Cardiac muscle cell (in vitro differentiated cells and primary cell): Measurements from ENCODE around the gene ZNF777. TPM values are rescaled to one million over a fixed set of nuclear protein-coding genes. Genes with fewer than 3 reads are reported as not detected.
A peak's percentile ranks its signal among the peaks of the same experiment; 100 is the strongest.

Source experiments
- DNase-seq, 2 donors: peaks; one replicate each; pipeline versions ENCODE4 v3.0.0 to v3.0.0-alpha.2; 2010 to 2017; ENCODE audit warnings: low read depth in 1 of 2, low spot score in 1 of 2
- H3K27ac ChIP-seq: fragments of 200-600 bp; sonication (generic); 2 replicates; pipeline ENCODE4 v1.5.1; 2016
- H3K27me3 ChIP-seq: fragments of 200-600 bp; sonication (generic); 2 replicates; pipeline ENCODE4 v1.6.0; 2016; ENCODE audit warnings: control low read depth
- H3K36me3 ChIP-seq: fragments of 200-600 bp; sonication (generic); 2 replicates; pipeline ENCODE4 v1.5.1; 2016; ENCODE audit warnings: control low read depth
- H3K4me1 ChIP-seq: fragments of 200-600 bp; sonication (generic); 2 replicates; pipeline ENCODE4 v1.8.1; 2017; ENCODE audit warnings: low read depth, mild to moderate bottlenecking, mixed run types
- H3K4me3 ChIP-seq: fragments of 200-600 bp; sonication (generic); 2 replicates; pipeline ENCODE4 v1.5.1; 2016; ENCODE audit warnings: mild to moderate bottlenecking
- H3K9me3 ChIP-seq: fragments of 200-600 bp; sonication (generic); 2 replicates; pipeline ENCODE4 v1.5.1; 2017; ENCODE audit warnings: low read depth, mild to moderate bottlenecking, control low read depth
- polyA plus RNA-seq: library from polyadenylated mRNA; unstranded; fragments of >200 nt; fragmentation: Nextera tagmentation; extraction: Ambion mirVana; gene quantifications from 2 replicates; pipeline ENCODE4 v1.2.1, GENCODE V29; 2016
- total RNA-seq: library from RNA; depleted of rRNA; stranded (reverse); fragments of >200 nt; gene quantifications from 2 replicates; pipeline ENCODE4 v1.2.3, GENCODE V29; 2016
- TF ChIP-seq, protein P1 (sequence below): IDR thresholded peaks from 2 replicates; pipeline ENCODE4 v1.5.1; 2012; ENCODE audit warnings: low read depth, mild to moderate bottlenecking, low read length

The ZNF777 gene
- total and polyA plus RNA-seq, 2 experiments from 2014 or later: 19.5 to 20.0 TPM

DNA sequence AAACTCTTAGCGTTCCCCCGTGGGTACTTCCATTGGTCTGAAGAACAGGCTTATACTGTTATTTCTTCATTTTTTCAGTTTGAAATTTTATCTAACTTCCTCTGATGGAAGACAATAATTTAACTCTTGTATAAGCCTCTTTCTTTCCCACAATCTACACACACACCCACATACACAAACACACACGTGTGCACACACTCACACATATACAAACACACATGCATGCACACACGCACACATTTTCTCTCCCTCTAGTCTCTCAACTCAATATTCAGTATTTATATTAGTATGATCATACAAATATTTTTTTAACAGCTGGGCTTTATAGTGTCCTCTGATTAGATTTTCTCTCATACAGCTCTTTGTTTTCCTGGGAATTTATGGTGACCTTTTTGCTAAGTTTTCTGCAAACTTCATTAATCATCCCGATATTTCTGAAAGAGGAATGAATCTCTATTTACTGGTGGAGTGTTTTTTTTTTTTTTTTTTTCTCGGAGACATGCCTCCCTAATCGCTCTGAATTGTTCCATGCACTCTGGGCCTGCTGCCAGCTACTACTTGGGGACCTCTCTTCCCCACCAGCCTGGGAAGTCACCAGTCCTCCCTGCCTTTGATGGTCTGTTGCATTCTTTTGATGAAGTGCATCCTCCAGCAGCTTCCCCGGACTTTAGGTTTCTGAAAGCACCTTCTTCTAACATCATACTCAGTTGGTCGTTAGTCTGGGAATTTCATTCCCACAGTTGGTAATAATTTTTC, 75.5 kb downstream of the ZNF777 start:
- Histone ChIP-seq H3K4me1 (no peaks in the 10 kb centered on the region), H3K4me3 (no peak overlapping the region), H3K9me3 (no peaks in the 10 kb centered on the region), H3K27ac (no peak overlapping the region), H3K36me3 (no peaks in the 10 kb centered on the region), H3K27me3 (no peaks in the 10 kb centered on the region)
- TF ChIP-seq, protein P1, sequence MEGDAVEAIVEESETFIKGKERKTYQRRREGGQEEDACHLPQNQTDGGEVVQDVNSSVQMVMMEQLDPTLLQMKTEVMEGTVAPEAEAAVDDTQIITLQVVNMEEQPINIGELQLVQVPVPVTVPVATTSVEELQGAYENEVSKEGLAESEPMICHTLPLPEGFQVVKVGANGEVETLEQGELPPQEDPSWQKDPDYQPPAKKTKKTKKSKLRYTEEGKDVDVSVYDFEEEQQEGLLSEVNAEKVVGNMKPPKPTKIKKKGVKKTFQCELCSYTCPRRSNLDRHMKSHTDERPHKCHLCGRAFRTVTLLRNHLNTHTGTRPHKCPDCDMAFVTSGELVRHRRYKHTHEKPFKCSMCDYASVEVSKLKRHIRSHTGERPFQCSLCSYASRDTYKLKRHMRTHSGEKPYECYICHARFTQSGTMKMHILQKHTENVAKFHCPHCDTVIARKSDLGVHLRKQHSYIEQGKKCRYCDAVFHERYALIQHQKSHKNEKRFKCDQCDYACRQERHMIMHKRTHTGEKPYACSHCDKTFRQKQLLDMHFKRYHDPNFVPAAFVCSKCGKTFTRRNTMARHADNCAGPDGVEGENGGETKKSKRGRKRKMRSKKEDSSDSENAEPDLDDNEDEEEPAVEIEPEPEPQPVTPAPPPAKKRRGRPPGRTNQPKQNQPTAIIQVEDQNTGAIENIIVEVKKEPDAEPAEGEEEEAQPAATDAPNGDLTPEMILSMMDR: no peak
- DNase-seq: peak in 1 of 2 donors; percentile 16

Other genes with a start within 250 kb of the ZNF777 start
- gene ZNF212, start 221.4 kb downstream of the ZNF777 start, total RNA-seq: 9.9 and 11.6 TPM in 2 replicates
- gene ZNF212, start 221.4 kb downstream of the ZNF777 start, polyA plus RNA-seq: 14.2 and 15.9 TPM in 2 replicates
- gene ZNF783, start 198.9 kb downstream of the ZNF777 start, total RNA-seq: 12.7 and 26.4 TPM in 2 replicates
- 12.8 and 18.7 TPM in 2 replicates for gene ZNF783, start 198.9 kb downstream of the ZNF777 start, polyA plus RNA-seq
- 28.3 and 32.9 TPM in 2 replicates for gene ZNF746, start 36.7 kb upstream of the ZNF777 start, total RNA-seq
- gene ZNF746, start 36.7 kb upstream of the ZNF777 start, polyA plus RNA-seq: 19.7 and 21.8 TPM in 2 replicates